Karpas-422 (cell line): Measurements from ENCODE around the gene GDF7. TPM values are rescaled to one million over a fixed set of nuclear protein-coding genes. Genes with fewer than 3 reads are reported as not detected.
A peak's percentile ranks its signal among the peaks of the same experiment; 100 is the strongest.

Experiments used
- DNase-seq: peaks from one replicate; pipeline ENCODE4 v3.0.0-alpha.2; 2015
- H2AFZ ChIP-seq: fragments of 200-600 bp; sonication (generic); 2 replicates; pipeline ENCODE4 v1.6.1; 2014; ENCODE audit warnings: antibody characterized with exemption, low read length, mixed read lengths
- H3K27ac ChIP-seq: fragments of 200-600 bp; sonication (generic); 2 replicates; pipeline ENCODE4 v1.5.1; 2014; ENCODE audit warnings: mild to moderate bottlenecking, low read length, moderate library complexity
- H3K27me3 ChIP-seq: fragments of 200-600 bp; sonication (generic); 2 replicates; pipeline ENCODE4 v1.6.1; 2014; ENCODE audit warnings: low read length, mixed read lengths
- H3K36me3 ChIP-seq: fragments of 200-600 bp; sonication (generic); 2 replicates; pipeline ENCODE4 v1.6.1; 2014; ENCODE audit warnings: low read length, mixed read lengths; ENCODE audit not compliant: insufficient read depth
- H3K4me1 ChIP-seq: fragments of 200-600 bp; sonication (generic); 2 replicates; pipeline ENCODE4 v1.6.1; 2014; ENCODE audit warnings: mild to moderate bottlenecking, low read length, mixed read lengths
- H3K4me2 ChIP-seq: fragments of 200-600 bp; sonication (generic); 2 replicates; pipeline ENCODE4 v1.6.1; 2014; ENCODE audit warnings: low read length, low read depth, mild to moderate bottlenecking; ENCODE audit not compliant: poor library complexity, severe bottlenecking
- H3K4me3 ChIP-seq: fragments of 200-600 bp; sonication (generic); 2 replicates; pipeline ENCODE4 v1.5.1; 2014; ENCODE audit warnings: mild to moderate bottlenecking, antibody characterized with exemption, low read length, mixed read lengths
- H3K79me2 ChIP-seq: fragments of 200-600 bp; sonication (generic); 2 replicates; pipeline ENCODE4 v1.6.1; 2014; ENCODE audit warnings: mild to moderate bottlenecking, low read length, mixed read lengths
- H3K9ac ChIP-seq: fragments of 200-600 bp; sonication (generic); 2 replicates; pipeline ENCODE4 v1.6.0; 2014; ENCODE audit warnings: low read length
- H3K9me2 ChIP-seq: fragments of 200-600 bp; sonication (generic), shearing (Covaris generic); replicated peaks from 2 replicates; pipeline ENCODE4 v1.6.0; 2014; ENCODE audit warnings: mild to moderate bottlenecking, low read length, moderate library complexity; ENCODE audit not compliant: insufficient read depth
- H3K9me3 ChIP-seq: fragments of 300-700, 200-600 bp; sonication (generic); 2 replicates; pipeline ENCODE4 v1.6.1; 2014; ENCODE audit warnings: low read length, mixed read lengths
- H4K20me1 ChIP-seq: fragments of 200-600 bp; sonication (generic); 2 replicates; pipeline ENCODE4 v1.6.1; 2014; ENCODE audit warnings: mild to moderate bottlenecking, antibody characterized with exemption, low read length, low read depth; ENCODE audit not compliant: insufficient read depth
- total RNA-seq: library from RNA; depleted of rRNA; stranded (reverse); fragments of >200 nt; shearing (Covaris generic); gene quantifications from 2 replicates; pipeline ENCODE4 v1.2.3, GENCODE V29; 2014; ENCODE audit warnings: low replicate concordance

GDF7 gene
- total RNA-seq, 1 experiment from 2014 or later, result under 0.01 TPM

GRCh38 chr2:20663196-20664070 is 3.5 kb upstream of the GDF7 start:
- H3K9me2 ChIP-seq, result no peaks in the 10 kb centered on the region
- no peak overlapping the region for H3K9ac ChIP-seq
- no peaks in the 10 kb centered on the region for H4K20me1 ChIP-seq
- H3K27ac ChIP-seq, result no peak overlapping the region
- no peaks in the 10 kb centered on the region for H3K79me2 ChIP-seq
- no peak overlapping the region for H2AFZ ChIP-seq
- no peak for DNase-seq
- peaks cover 7% of the 10 kb centered on the region for H3K4me1 ChIP-seq
- H3K36me3 ChIP-seq, result no peaks in the 10 kb centered on the region
- H3K4me2 ChIP-seq, result no peak overlapping the region
- H3K9me3 ChIP-seq, result no peaks in the 10 kb centered on the region
- no peaks in the 10 kb centered on the region for H3K27me3 ChIP-seq
- no peak overlapping the region for H3K4me3 ChIP-seq

GRCh38 chr2:20664071-20664390 is 2.9 kb upstream of the GDF7 start:
- H3K79me2 ChIP-seq, result no peaks in the 10 kb centered on the region
- no peaks in the 10 kb centered on the region for H3K9me2 ChIP-seq
- H3K9me3 ChIP-seq, result no peaks in the 10 kb centered on the region
- H3K36me3 ChIP-seq, result no peaks in the 10 kb centered on the region
- no peaks in the 10 kb centered on the region for H3K27me3 ChIP-seq
- H3K4me1 ChIP-seq, result peaks cover 7% of the 10 kb centered on the region
- no peak overlapping the region for H2AFZ ChIP-seq
- DNase-seq, result no peak
- H3K4me2 ChIP-seq, result no peak overlapping the region
- H3K9ac ChIP-seq, result no peak overlapping the region
- H3K27ac ChIP-seq, result no peak overlapping the region
- no peak overlapping the region for H3K4me3 ChIP-seq
- H4K20me1 ChIP-seq, result no peaks in the 10 kb centered on the region

GRCh38 chr2:20664431-20665242 is 2.3 kb upstream of the GDF7 start:
- no peak overlapping the region for H3K4me2 ChIP-seq

DNA sequence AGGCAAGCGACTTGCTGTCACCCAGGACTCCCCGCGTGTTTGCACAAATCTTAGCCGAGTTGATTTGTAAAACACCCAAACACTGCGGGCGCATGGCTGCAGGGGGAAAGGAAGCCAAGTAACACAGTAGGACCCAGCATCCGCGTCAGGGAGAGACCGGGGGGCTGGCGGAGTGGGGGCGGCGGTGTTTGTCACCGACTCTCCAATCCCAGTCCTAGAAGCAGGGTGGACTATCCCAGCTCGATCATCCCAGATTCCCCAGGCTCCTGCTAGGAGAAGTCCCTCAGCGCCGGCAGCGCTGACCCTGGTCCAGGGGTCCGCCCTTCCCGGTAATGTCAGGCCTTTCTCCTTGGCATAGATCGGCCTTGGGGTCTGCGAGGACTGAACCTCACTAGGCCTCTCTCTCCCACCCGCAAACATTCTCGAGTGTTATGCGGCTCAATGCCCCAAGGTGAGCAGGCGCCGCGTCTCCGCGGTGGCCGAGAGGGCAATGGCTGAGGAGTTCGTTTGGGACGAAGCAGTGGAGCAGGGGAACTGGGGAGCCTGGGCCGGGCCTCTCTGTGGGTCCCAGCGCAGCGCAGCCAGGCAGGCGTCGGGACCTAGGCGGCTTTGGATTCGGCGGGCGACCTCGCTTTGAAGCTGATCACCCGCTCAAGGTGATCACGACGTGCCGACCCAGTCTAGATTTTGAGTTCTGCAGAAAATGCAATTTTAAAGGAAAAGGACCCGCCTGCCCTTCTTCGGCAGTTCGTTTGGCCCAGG is 1.5 kb upstream of the GDF7 start:
- H3K9me3 ChIP-seq, result no peaks in the 10 kb centered on the region
- no peak overlapping the region for H3K4me3 ChIP-seq
- H3K9me2 ChIP-seq, result no peaks in the 10 kb centered on the region
- no peak overlapping the region for H3K4me2 ChIP-seq
- no peaks in the 10 kb centered on the region for H3K27me3 ChIP-seq
- H3K4me1 ChIP-seq, result peaks cover 7% of the 10 kb centered on the region
- H4K20me1 ChIP-seq, result no peaks in the 10 kb centered on the region
- no peak overlapping the region for H3K9ac ChIP-seq
- H3K36me3 ChIP-seq, result no peaks in the 10 kb centered on the region
- H3K79me2 ChIP-seq, result no peaks in the 10 kb centered on the region
- no peak for DNase-seq
- H3K27ac ChIP-seq, result no peak overlapping the region
- no peak overlapping the region for H2AFZ ChIP-seq

More at GRCh38 chr2:20664431-20665242, 2.3 kb upstream of the GDF7 start:
- Histone ChIP-seq H3K4me3 (no peak overlapping the region), H3K27ac (no peak overlapping the region), H3K9me3 (no peaks in the 10 kb centered on the region), H2AFZ (no peak overlapping the region), H3K9me2 (no peaks in the 10 kb centered on the region), H3K79me2 (no peaks in the 10 kb centered on the region), H3K36me3 (no peaks in the 10 kb centered on the region), H3K9ac (no peak overlapping the region), H3K4me1 (peaks cover 7% of the 10 kb centered on the region), H4K20me1 (no peaks in the 10 kb centered on the region), H3K27me3 (no peaks in the 10 kb centered on the region)
- no peak for DNase-seq

- DNase-seq, result no peak
- Histone ChIP-seq H3K36me3 (no peaks in the 10 kb centered on the region), H3K27ac (no peak overlapping the region), H3K9ac (no peak overlapping the region), H3K9me2 (no peaks in the 10 kb centered on the region), H3K79me2 (no peaks in the 10 kb centered on the region), H2AFZ (no peak overlapping the region; the same call in 1 of the 2 replicates), H4K20me1 (no peaks in the 10 kb centered on the region), H3K4me2 (peak overlapping the region; percentile 65), H3K9me3 (no peaks in the 10 kb centered on the region), H3K4me3 (no peak overlapping the region), H3K4me1 (peaks cover 7% of the 10 kb centered on the region), H3K27me3 (no peaks in the 10 kb centered on the region)
Observed at GRCh38 chr2:20666005-20666303, 990 bp upstream of the GDF7 start.

DNA sequence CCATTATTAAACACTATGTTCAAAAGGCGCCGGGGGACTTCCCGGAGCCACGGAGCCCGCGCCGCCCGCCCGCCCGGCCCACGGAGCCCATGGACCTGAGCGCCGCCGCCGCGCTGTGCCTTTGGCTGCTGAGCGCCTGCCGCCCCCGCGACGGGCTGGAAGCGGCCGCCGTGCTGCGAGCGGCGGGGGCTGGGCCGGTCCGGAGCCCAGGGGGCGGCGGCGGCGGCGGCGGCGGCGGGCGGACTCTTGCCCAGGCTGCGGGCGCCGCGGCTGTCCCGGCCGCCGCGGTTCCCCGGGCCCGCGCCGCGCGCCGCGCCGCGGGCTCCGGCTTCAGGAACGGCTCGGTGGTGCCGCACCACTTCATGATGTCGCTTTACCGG is 197 bp downstream of the GDF7 start:
- no peak for DNase-seq
- Histone ChIP-seq H3K36me3 (no peaks in the 10 kb centered on the region), H3K9me3 (no peaks in the 10 kb centered on the region), H3K4me1 (peaks cover 7% of the 10 kb centered on the region), H3K9me2 (no peaks in the 10 kb centered on the region), H3K27me3 (no peaks in the 10 kb centered on the region), H3K27ac (no peak overlapping the region), H3K79me2 (no peaks in the 10 kb centered on the region), H2AFZ (no peak overlapping the region), H3K4me2 (peak overlapping the region; percentile 65), H3K4me3 (peak overlapping the region; percentile 25; the same call in 1 of the 2 replicates), H4K20me1 (no peaks in the 10 kb centered on the region), H3K9ac (no peak overlapping the region)

DNA sequence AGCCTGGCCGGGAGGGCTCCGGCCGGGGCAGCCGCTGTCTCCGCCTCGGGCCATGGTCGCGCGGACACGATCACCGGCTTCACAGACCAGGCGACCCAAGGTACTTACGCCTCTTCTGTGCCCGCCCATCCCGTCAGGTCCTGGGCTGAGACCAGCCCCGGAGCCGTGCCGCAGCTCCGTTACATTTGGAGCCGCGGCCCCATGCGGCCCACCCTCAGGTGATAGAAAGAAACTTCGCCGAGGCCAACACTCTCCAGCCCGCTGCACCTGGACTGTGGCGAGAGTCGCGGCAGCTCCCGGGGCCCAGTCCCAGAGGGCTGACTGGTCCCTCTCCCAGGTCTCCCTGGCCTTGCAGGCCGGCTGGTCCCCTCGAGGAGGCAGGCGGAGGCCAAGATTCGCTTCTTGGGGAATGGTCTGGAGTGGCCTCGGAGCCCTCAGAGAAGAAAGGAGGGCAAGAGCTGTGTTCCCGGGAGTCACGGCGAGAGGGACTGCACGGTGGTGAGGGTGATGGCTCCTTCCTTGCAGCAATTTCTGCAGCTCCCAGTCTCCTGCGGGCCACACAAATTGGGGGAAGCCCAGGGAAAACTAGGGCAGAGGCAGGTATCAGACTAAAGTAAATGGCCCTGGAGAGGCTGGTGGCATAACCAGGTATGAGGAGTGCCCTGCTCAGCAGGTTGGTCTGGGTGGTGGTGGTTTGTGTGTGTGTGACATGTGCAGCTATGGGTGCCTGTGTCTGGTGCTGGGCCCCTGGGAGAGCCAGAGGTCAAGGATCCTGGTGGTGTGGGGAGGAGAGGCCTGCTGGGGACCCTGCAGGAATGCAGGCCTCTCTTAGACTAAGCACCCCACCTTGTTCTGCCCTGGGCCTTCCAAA is 822 bp downstream of the GDF7 start:
- H3K9me2 ChIP-seq, result no peaks in the 10 kb centered on the region
- no peaks in the 10 kb centered on the region for H3K36me3 ChIP-seq
- H3K9ac ChIP-seq, result no peak overlapping the region
- H3K27me3 ChIP-seq, result no peaks in the 10 kb centered on the region
- H3K79me2 ChIP-seq, result no peaks in the 10 kb centered on the region
- peak overlapping the region; percentile 25; the same call in 1 of the 2 replicates for H3K4me3 ChIP-seq
- no peak overlapping the region for H3K4me2 ChIP-seq
- H3K9me3 ChIP-seq, result no peaks in the 10 kb centered on the region
- no peaks in the 10 kb centered on the region for H4K20me1 ChIP-seq
- no peak overlapping the region for H3K27ac ChIP-seq
- peaks cover 7% of the 10 kb centered on the region for H3K4me1 ChIP-seq
- no peak overlapping the region for H2AFZ ChIP-seq
- DNase-seq, result no peak
